ENCODE results near the gene ARMS2.

The ARMS2 gene

GRCh38 chr10:122469848-122470247, 15.4 kb downstream of the ARMS2 start:
- no peak overlapping the region for H3K4me3 ChIP-seq (ENCODE audit: low read depth, low read length)

GRCh38 chr10:122471531-122472177, 17.2 kb downstream of the ARMS2 start:
- H3K4me3 ChIP-seq (ENCODE audit: low read depth, low read length) = no peak overlapping the region

GRCh38 chr10:122473116-122473515, 18.7 kb downstream of the ARMS2 start:
- no peak overlapping the region for H3K4me3 ChIP-seq (ENCODE audit: low read depth, low read length)

- H3K4me3 ChIP-seq (ENCODE audit: low read depth, low read length) = no peak overlapping the region
These were observed 19.8 kb downstream of the ARMS2 start for GRCh38 chr10:122474131-122474818.

GRCh38 chr10:122475100-122475499, 20.6 kb downstream of the ARMS2 start:
- no peak overlapping the region for H3K4me3 ChIP-seq (ENCODE audit: low read depth, low read length)

GRCh38 chr10:122475591-122476332, 21.3 kb downstream of the ARMS2 start:
- H3K4me3 ChIP-seq (ENCODE audit: low read depth, low read length) = no peak overlapping the region

- H3K4me3 ChIP-seq (ENCODE audit: low read depth, low read length) = no peak overlapping the region
These were observed 21.9 kb downstream of the ARMS2 start for GRCh38 chr10:122476333-122476695.

GRCh38 chr10:122477436-122477835, 23.0 kb downstream of the ARMS2 start:
- no peak overlapping the region for H3K4me3 ChIP-seq (ENCODE audit: low read depth, low read length)

- no peak overlapping the region for H3K4me3 ChIP-seq (ENCODE audit: low read depth, low read length)
These were observed 24.5 kb downstream of the ARMS2 start for GRCh38 chr10:122478971-122479370.

- no peak overlapping the region for H3K4me3 ChIP-seq (ENCODE audit: low read depth, low read length)
These were observed 25.8 kb downstream of the ARMS2 start for GRCh38 chr10:122480146-122480833.

- H3K4me3 ChIP-seq (ENCODE audit: low read depth, low read length) = no peak overlapping the region
These were observed 27.0 kb downstream of the ARMS2 start for GRCh38 chr10:122481296-122482056.

GRCh38 chr10:122484276-122485060, 30.0 kb downstream of the ARMS2 start:
- no peak overlapping the region for H3K4me3 ChIP-seq (ENCODE audit: low read depth, low read length)

- no peak overlapping the region for H3K4me3 ChIP-seq (ENCODE audit: low read depth, low read length)
These were observed 31.2 kb downstream of the ARMS2 start for GRCh38 chr10:122485670-122486069.

GRCh38 chr10:122486406-122487080, 32.1 kb downstream of the ARMS2 start:
- H3K4me3 ChIP-seq (ENCODE audit: low read depth, low read length) = no peak overlapping the region

GRCh38 chr10:122487174-122487765, 32.8 kb downstream of the ARMS2 start:
- no peak overlapping the region for H3K4me3 ChIP-seq (ENCODE audit: low read depth, low read length)

- H3K4me3 ChIP-seq (ENCODE audit: low read depth, low read length) = no peak overlapping the region
These were observed 35.8 kb downstream of the ARMS2 start for GRCh38 chr10:122490268-122490667.

GRCh38 chr10:122490786-122491680, 36.6 kb downstream of the ARMS2 start:
- H3K4me3 ChIP-seq (ENCODE audit: low read depth, low read length) = no peak overlapping the region

- H3K4me3 ChIP-seq (ENCODE audit: low read depth, low read length) = no peak overlapping the region
These were observed 37.6 kb downstream of the ARMS2 start for GRCh38 chr10:122492006-122492405.
